Neuronal stem cell (in vitro differentiated cells): Measurements from ENCODE around the gene TCF19.

Source experiments
- DNase-seq: peaks from one replicate; pipeline ENCODE4 v3.0.0-alpha.2; 2013; ENCODE audit warnings: low spot score
- H2AFZ ChIP-seq: one replicate; pipeline ENCODE4 v1.6.1; 2013; ENCODE audit warnings: mild to moderate bottlenecking, low read length, inconsistent platforms
- H2AK5ac ChIP-seq: 2 replicates; pipeline ENCODE4 v1.6.1; 2013; ENCODE audit warnings: low read depth, mild to moderate bottlenecking, inconsistent platforms, low read length, moderate library complexity, mixed read lengths
- H2BK120ac ChIP-seq: 2 replicates; pipeline ENCODE4 v1.6.1; 2013; ENCODE audit warnings: low read depth, mild to moderate bottlenecking, inconsistent platforms, low read length, moderate library complexity, mixed read lengths
- H2BK12ac ChIP-seq: one replicate; pipeline ENCODE4 v1.6.1; 2013; ENCODE audit warnings: low read length, inconsistent platforms
- H2BK15ac ChIP-seq: 2 replicates; pipeline ENCODE4 v1.6.1; 2013; ENCODE audit warnings: mild to moderate bottlenecking, low read length, inconsistent platforms, mixed read lengths
- H2BK5ac ChIP-seq: one replicate; pipeline ENCODE4 v1.6.1; 2013; ENCODE audit warnings: inconsistent platforms, mild to moderate bottlenecking, low read length, moderate library complexity
- H3K14ac ChIP-seq: one replicate; pipeline ENCODE4 v1.6.1; 2013; ENCODE audit warnings: low read length, inconsistent platforms
- H3K18ac ChIP-seq: 2 replicates; pipeline ENCODE4 v1.6.1; 2013; ENCODE audit warnings: low read length, inconsistent platforms
- H3K23ac ChIP-seq: 2 replicates; pipeline ENCODE4 v1.6.1; 2013; ENCODE audit warnings: low read depth, mild to moderate bottlenecking, mixed read lengths, low read length, inconsistent platforms; ENCODE audit not compliant: poor library complexity
- H3K27ac ChIP-seq: replicated peaks from 3 replicates; pipeline ENCODE4 v1.5.1; 2013; ENCODE audit warnings: low read length, inconsistent platforms
- H3K27me3 ChIP-seq, 3 experiments: 2 replicates each; pipeline ENCODE4 v1.6.1; 2013; ENCODE audit warnings: low read length in 3 of 3, mild to moderate bottlenecking in 2 of 3, inconsistent platforms in 1 of 3, low read depth in 1 of 3, mixed read lengths in 1 of 3, moderate library complexity in 1 of 3; ENCODE audit not compliant: control insufficient read depth in 3 of 3, insufficient read depth in 3 of 3
- H3K36me3 ChIP-seq, 2 donors: replicated peaks in 1 of 2; 2 replicates each; pipeline ENCODE4 v1.6.1; 2013; ENCODE audit warnings: low read length in 2 of 2; ENCODE audit not compliant: control insufficient read depth in 2 of 2, insufficient read depth in 2 of 2
- H3K4ac ChIP-seq: 2 replicates; pipeline ENCODE4 v1.6.1; 2013; ENCODE audit warnings: inconsistent platforms, mild to moderate bottlenecking, low read length, moderate library complexity
- H3K4me1 ChIP-seq, 2 donors: 1 replicate in 1 of 2; 2 replicates in 1 of 2; pipeline ENCODE4 v1.6.1; 2013; ENCODE audit warnings: low read length in 2 of 2, low read depth in 1 of 2; ENCODE audit not compliant: control insufficient read depth in 2 of 2, insufficient read depth in 1 of 2
- H3K4me2 ChIP-seq: one replicate; pipeline ENCODE4 v1.6.1; 2013; ENCODE audit warnings: mild to moderate bottlenecking, low read length, inconsistent platforms; ENCODE audit not compliant: insufficient read depth, poor library complexity, severe bottlenecking
- H3K4me3 ChIP-seq, 2 donors: 2 replicates each; pipeline ENCODE4 v1.5.1; 2013; ENCODE audit warnings: low read length in 2 of 2, mild to moderate bottlenecking in 2 of 2, inconsistent platforms in 1 of 2, moderate library complexity in 1 of 2
- H3K79me1 ChIP-seq: one replicate; pipeline ENCODE4 v1.6.1; 2013; ENCODE audit warnings: low read depth, mild to moderate bottlenecking, inconsistent platforms, low read length, moderate library complexity
- H3K9ac ChIP-seq: one replicate; pipeline ENCODE4 v1.6.1; 2013; ENCODE audit warnings: mild to moderate bottlenecking, low read depth, low read length, inconsistent platforms; ENCODE audit not compliant: poor library complexity
- H3K9me3 ChIP-seq, 2 donors: replicated peaks in 1 of 2; 2 replicates each; pipeline versions ENCODE3 to v1.6.1; 2013; ENCODE audit warnings: low read length in 2 of 2, mild to moderate bottlenecking in 2 of 2, inconsistent platforms in 1 of 2, low read depth in 1 of 2, mixed read lengths in 1 of 2, moderate library complexity in 1 of 2; ENCODE audit not compliant: control insufficient read depth in 2 of 2, insufficient read depth in 1 of 2
- H4K8ac ChIP-seq: one replicate; pipeline ENCODE4 v1.6.1; 2013; ENCODE audit warnings: low read depth, mild to moderate bottlenecking, inconsistent platforms, low read length, moderate library complexity
- H4K91ac ChIP-seq: one replicate; pipeline ENCODE4 v1.6.1; 2013; ENCODE audit warnings: low read length, low read depth, mild to moderate bottlenecking, inconsistent platforms; ENCODE audit not compliant: poor library complexity
- WGBS, 2 donors: extraction: QIAGEN DNeasy Blood & Tissue Kit; methylation state at CpG; one replicate each; pipeline ENCODE4 v1.1.7; 2013; ENCODE audit warnings: missing lambda C conversion rate in 2 of 2, mixed read lengths in 1 of 2; ENCODE audit not compliant: insufficient read length in 2 of 2, insufficient replicate concordance in 1 of 2; ENCODE audit errors: extremely low coverage in 2 of 2; 5-methylcytosine and 5-hydroxymethylcytosine counted together

TCF19 gene

DNA sequence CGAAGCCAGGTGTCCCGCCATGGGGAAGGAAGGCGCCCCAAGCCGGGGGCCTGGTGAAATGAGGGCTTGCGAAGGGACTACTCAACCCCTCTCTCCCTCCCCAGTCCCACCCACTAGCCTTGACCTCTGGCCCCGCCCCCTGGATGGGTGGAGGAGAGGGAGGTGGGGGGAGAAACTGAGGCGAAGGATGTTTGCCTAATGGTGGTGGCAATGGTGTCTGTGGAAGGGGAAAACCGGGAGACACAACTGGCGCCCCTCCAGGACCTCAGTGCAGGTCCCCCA lies 12.2 kb downstream of the TCF19 start, which contains the start of gene POU5F1:
Gene POU5F1 (minus strand): TSS at position 83 of the 282 bp plus-strand sequence. CDS start 62 bp downstream, at position 21.
- H3K36me3 ChIP-seq, result no peaks in the 10 kb centered on the region
- peaks cover 0 to 5% (median 2%) of the 10 kb centered on the region in 3 experiments for H3K27me3 ChIP-seq
- peak within 1 kb of the TSS; percentile 56 for H2BK15ac ChIP-seq
- no peak for DNase-seq
- no peak within 1 kb of the TSS for H4K8ac ChIP-seq
- H3K18ac ChIP-seq, result no peak within 1 kb of the TSS
- H3K4me2 ChIP-seq, result no peak within 1 kb of the TSS
- H3K27ac ChIP-seq, result no peak within 1 kb of the TSS
- H3K23ac ChIP-seq, result peak within 1 kb of the TSS; percentile 77
- H3K4me3 ChIP-seq, result no peak within 1 kb of the TSS
- no peak within 1 kb of the TSS for H2BK5ac ChIP-seq
- H2BK12ac ChIP-seq, result no peak within 1 kb of the TSS
- no peak within 1 kb of the TSS for H4K91ac ChIP-seq
- H3K9me3 ChIP-seq, result no peaks in the 10 kb centered on the region
- no CpG with 5 or more reads among the region's 9 CpGs for WGBS, 2 donors
- peak within 1 kb of the TSS; percentile 73 for H2AK5ac ChIP-seq
- H2BK120ac ChIP-seq, result no peak within 1 kb of the TSS
- no peak within 1 kb of the TSS for H3K4ac ChIP-seq
- H3K4me1 ChIP-seq, result peaks cover 10 to 12% of the 10 kb centered on the region in 2 donors
- H2AFZ ChIP-seq, result peak within 1 kb of the TSS; percentile 89
- H3K79me1 ChIP-seq, result no peaks in the 10 kb centered on the region
- no peak within 1 kb of the TSS for H3K9ac ChIP-seq
- no peak within 1 kb of the TSS for H3K14ac ChIP-seq

- WGBS, 2 donors, result no CpG with 5 or more reads among the region's 10 CpGs
- H3K27ac ChIP-seq, result no peak overlapping the region
- no peak overlapping the region for H2BK120ac ChIP-seq
- DNase-seq, result no peak
- H3K4me2 ChIP-seq, result no peak overlapping the region
- no peak overlapping the region for H2AFZ ChIP-seq
- H3K27me3 ChIP-seq, result peaks cover 0 to 5% (median 2%) of the 10 kb centered on the region in 3 experiments
- no peak overlapping the region for H3K14ac ChIP-seq
- no peaks in the 10 kb centered on the region for H3K79me1 ChIP-seq
- no peak overlapping the region for H3K4me3 ChIP-seq
- no peak overlapping the region for H3K18ac ChIP-seq
- no peak overlapping the region for H3K9ac ChIP-seq
- H3K23ac ChIP-seq, result no peak overlapping the region
- no peak overlapping the region for H2BK5ac ChIP-seq
- H4K91ac ChIP-seq, result no peak overlapping the region
- no peak overlapping the region for H4K8ac ChIP-seq
- peak overlapping the region; percentile 56 for H2BK15ac ChIP-seq
- no peaks in the 10 kb centered on the region for H3K9me3 ChIP-seq
- H3K4ac ChIP-seq, result no peak overlapping the region
- H3K36me3 ChIP-seq, result no peaks in the 10 kb centered on the region
- H3K4me1 ChIP-seq, result peaks cover 10 to 12% of the 10 kb centered on the region in 2 donors
- H2BK12ac ChIP-seq, result no peak overlapping the region
- peak overlapping the region; percentile 62 for H2AK5ac ChIP-seq
These were observed 12.7 kb downstream of the TCF19 start for GRCh38 chr6:31170987-31171671.

GRCh38 chr6:31171931-31172905 lies 13.8 kb downstream of the TCF19 start:
- Histone ChIP-seq H3K9me3 (no peaks in the 10 kb centered on the region), H3K4me3 (no peak overlapping the region), H4K8ac (no peak overlapping the region), H2AK5ac (peak overlapping the region; percentile 73), H3K36me3 (no peaks in the 10 kb centered on the region), H3K27ac (peak overlapping the region; percentile 10), H3K9ac (no peak overlapping the region), H3K18ac (peak overlapping the region; percentile 90), H3K4me2 (no peak overlapping the region), H2BK120ac (no peak overlapping the region), H2AFZ (peak overlapping the region; percentile 89), H2BK15ac (peak overlapping the region; percentile 59), H3K4me1 (peaks cover 10 to 12% of the 10 kb centered on the region in 2 donors), H3K79me1 (no peaks in the 10 kb centered on the region), H2BK5ac (peak overlapping the region; percentile 30), H3K4ac (no peak overlapping the region), H2BK12ac (no peak overlapping the region), H3K14ac (no peak overlapping the region), H3K23ac (no peak overlapping the region), H3K27me3 (peaks cover 0 to 5% (median 2%) of the 10 kb centered on the region in 3 experiments), H4K91ac (no peak overlapping the region)
- no CpG with 5 or more reads among the region's 16 CpGs for WGBS, 2 donors
- DNase-seq, result no peak

- Histone ChIP-seq H3K9ac (no peak overlapping the region), H3K4me3 (no peak overlapping the region), H3K36me3 (no peaks in the 10 kb centered on the region), H3K18ac (peak overlapping the region; percentile 84), H2BK120ac (no peak overlapping the region), H2AK5ac (no peak overlapping the region), H3K4ac (no peak overlapping the region), H4K8ac (no peak overlapping the region), H3K79me1 (no peaks in the 10 kb centered on the region), H3K23ac (no peak overlapping the region), H3K4me2 (no peak overlapping the region), H4K91ac (no peak overlapping the region), H3K27ac (no peak overlapping the region), H3K27me3 (peaks cover 0 to 5% (median 2%) of the 10 kb centered on the region in 3 experiments), H2BK12ac (no peak overlapping the region), H2AFZ (peak overlapping the region; percentile 89), H2BK15ac (no peak overlapping the region), H2BK5ac (no peak overlapping the region), H3K9me3 (no peaks in the 10 kb centered on the region), H3K4me1 (peaks cover 10 to 12% of the 10 kb centered on the region in 2 donors), H3K14ac (no peak overlapping the region)
- no peak for DNase-seq
- WGBS, 2 donors, result no CpG with 5 or more reads among the region's 5 CpGs
These were observed 14.6 kb downstream of the TCF19 start for GRCh38 chr6:31172973-31173384.
